Immature natural killer cell (primary cell): ENCODE results near the gene IGFBP1. TPM values are rescaled to one million over a fixed set of nuclear protein-coding genes. Genes with fewer than 3 reads are reported as not detected.

ENCODE experiments used
- DNase-seq, 3 donors: peaks; one replicate each; pipeline ENCODE4 v3.0.0; 2022; ENCODE audit warnings: mixed read lengths in 1 of 3
- H3K27ac Mint-ChIP-seq, 6 donors: one replicate each; pipeline ENCODE4 v1.8.0; 2020; ENCODE audit warnings: mixed read lengths in 6 of 6, mild to moderate bottlenecking in 5 of 6, inconsistent platforms in 4 of 6, moderate library complexity in 3 of 6
- H3K27me3 Mint-ChIP-seq, 3 donors: one replicate each; pipeline ENCODE4 v1.8.0; 2020 to 2021; ENCODE audit warnings: low read depth in 3 of 3, mild to moderate bottlenecking in 3 of 3, mixed read lengths in 3 of 3, moderate library complexity in 3 of 3, inconsistent platforms in 1 of 3
- H3K36me3 Mint-ChIP-seq, 3 donors: one replicate each; pipeline ENCODE4 v1.8.0; 2020; ENCODE audit warnings: mixed read lengths in 3 of 3, inconsistent platforms in 2 of 3, mild to moderate bottlenecking in 2 of 3
- H3K4me1 Mint-ChIP-seq, 2 donors: one replicate each; pipeline ENCODE4 v1.8.0; 2020; ENCODE audit warnings: inconsistent platforms in 2 of 2, mild to moderate bottlenecking in 2 of 2, mixed read lengths in 2 of 2, moderate library complexity in 1 of 2
- H3K4me3 Mint-ChIP-seq, 5 donors: one replicate each; pipeline ENCODE4 v1.8.0; 2020; ENCODE audit warnings: mild to moderate bottlenecking in 5 of 5, mixed read lengths in 5 of 5, inconsistent platforms in 3 of 5, moderate library complexity in 3 of 5
- H3K9me3 Mint-ChIP-seq, 6 donors: one replicate each; pipeline ENCODE4 v1.8.0; 2020; ENCODE audit warnings: mild to moderate bottlenecking in 6 of 6, mixed read lengths in 6 of 6, inconsistent platforms in 4 of 6, moderate library complexity in 3 of 6
- polyA plus RNA-seq, 3 donors: library from polyadenylated mRNA; unstranded; fragments of 300-500 nt; fragmentation: Illumina TruSeq; gene quantifications; one replicate each; pipeline ENCODE4 v1.2.3, GENCODE V29; 2021

IGFBP1 gene
- polyA plus RNA-seq, 3 donors from 2014 or later, result not detected

DNA sequence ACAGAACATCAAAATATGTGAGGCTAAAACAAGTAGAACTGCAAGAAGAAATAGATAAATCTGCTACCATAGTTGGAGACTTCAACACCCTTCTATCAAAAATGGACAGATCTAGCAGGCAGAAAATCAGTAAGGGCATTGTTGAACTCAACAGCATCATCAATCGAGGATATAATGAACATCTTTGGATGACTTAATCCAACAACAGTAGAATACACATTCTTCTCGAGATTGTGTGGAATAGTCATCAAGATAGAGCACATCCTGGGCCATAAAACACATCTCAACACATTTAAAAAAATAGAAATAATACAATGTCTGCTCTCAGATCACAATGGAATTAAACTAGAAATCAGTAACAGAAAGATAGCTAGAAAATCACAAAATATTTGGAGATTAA, 9.9 kb downstream of the IGFBP1 start:
- Mint-ChIP-seq H3K4me3 (no peak overlapping the region), H3K4me1 (no peaks in the 10 kb centered on the region), H3K27ac (no peak overlapping the region), H3K9me3 (peaks cover 0 to 5% (median 0%) of the 10 kb centered on the region in 6 donors), H3K27me3 (peaks cover 2 to 19% (median 4%) of the 10 kb centered on the region in 3 donors), H3K36me3 (no peaks in the 10 kb centered on the region)
- no peak for DNase-seq

DNA sequence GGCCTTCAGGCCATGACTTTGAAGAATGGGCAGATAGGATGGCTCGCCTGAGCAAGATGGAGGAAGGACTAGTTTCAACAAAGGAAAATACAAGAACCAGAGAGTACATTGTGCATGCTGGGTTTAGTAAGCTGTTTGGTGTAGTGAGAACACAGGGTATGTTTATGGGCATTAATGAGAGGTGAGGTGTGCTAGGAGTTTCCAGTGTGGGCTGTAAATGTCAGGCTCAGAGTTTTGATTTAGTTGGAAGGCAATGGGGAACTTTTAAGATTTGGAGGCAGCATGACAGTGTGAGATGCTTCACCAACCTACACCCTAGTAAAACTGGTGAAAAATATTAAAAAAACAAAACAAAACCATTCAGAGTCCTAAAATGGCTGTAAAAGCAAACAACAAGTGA, 13.3 kb downstream of the IGFBP1 start:
- H3K9me3 Mint-ChIP-seq, result peaks cover 0 to 5% (median 2%) of the 10 kb centered on the region in 6 donors
- peaks cover 0 to 6% (median 2%) of the 10 kb centered on the region in 3 donors for H3K27me3 Mint-ChIP-seq
- H3K27ac Mint-ChIP-seq, result no peak overlapping the region
- H3K4me3 Mint-ChIP-seq, result no peak overlapping the region
- no peak for DNase-seq
- no peaks in the 10 kb centered on the region for H3K4me1 Mint-ChIP-seq
- H3K36me3 Mint-ChIP-seq, result no peaks in the 10 kb centered on the region

GRCh38 chr7:45902820-45903219, 14.5 kb downstream of the IGFBP1 start:
- H3K4me3 Mint-ChIP-seq, result no peak overlapping the region
- no peaks in the 10 kb centered on the region for H3K36me3 Mint-ChIP-seq
- H3K27ac Mint-ChIP-seq, result peak overlapping the region in 1 of 6 donors; percentile 42
- DNase-seq, result no peak
- peaks cover 0 to 5% (median 2%) of the 10 kb centered on the region in 6 donors for H3K9me3 Mint-ChIP-seq
- H3K27me3 Mint-ChIP-seq, result peaks cover 0 to 6% (median 3%) of the 10 kb centered on the region in 3 donors
- H3K4me1 Mint-ChIP-seq, result no peaks in the 10 kb centered on the region

DNA sequence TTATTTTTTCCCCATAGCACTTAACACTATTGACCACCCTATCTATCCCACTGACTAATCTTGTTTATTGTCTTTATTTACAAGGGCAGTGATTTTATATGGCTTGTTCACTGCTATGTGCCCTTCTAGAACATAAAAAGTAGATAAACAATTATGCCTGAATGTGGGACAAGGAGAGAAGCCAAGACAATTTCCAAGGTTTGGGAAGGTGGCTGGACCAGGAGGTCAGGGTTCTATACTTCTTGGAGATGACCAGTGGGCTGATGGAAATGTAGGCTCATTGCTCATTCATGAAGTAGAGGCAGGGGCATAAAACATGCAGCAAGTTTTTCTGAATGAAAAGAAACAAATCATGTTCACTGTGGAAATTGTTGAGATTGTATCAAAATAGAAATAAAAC, 21.3 kb downstream of the IGFBP1 start:
- H3K27me3 Mint-ChIP-seq, result peaks cover 3% of the 10 kb centered on the region in 3 donors
- H3K27ac Mint-ChIP-seq, result no peak overlapping the region
- H3K4me1 Mint-ChIP-seq, result no peaks in the 10 kb centered on the region
- no peaks in the 10 kb centered on the region for H3K36me3 Mint-ChIP-seq
- no peak overlapping the region for H3K4me3 Mint-ChIP-seq
- no peaks in the 10 kb centered on the region for H3K9me3 Mint-ChIP-seq
- DNase-seq, result no peak

DNA sequence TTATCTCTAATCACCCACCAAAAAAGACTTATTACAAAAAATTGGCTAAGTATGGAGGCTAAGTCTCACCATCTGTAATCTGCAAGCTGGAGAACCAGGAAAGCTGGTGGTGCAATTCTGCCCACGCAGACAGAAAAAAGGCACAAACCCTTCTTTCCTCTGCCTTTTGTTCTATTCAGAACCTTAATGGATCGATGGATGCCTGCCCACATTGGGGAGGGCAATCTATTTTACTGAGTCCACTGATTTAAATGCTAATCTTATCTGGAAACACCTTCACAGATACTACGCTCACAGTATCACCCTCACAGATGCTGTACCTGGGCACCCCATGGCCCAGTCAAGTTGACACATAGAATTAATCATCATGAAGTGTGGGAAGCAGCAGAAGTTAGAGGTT, 22.6 kb downstream of the IGFBP1 start:
- Mint-ChIP-seq H3K27me3 (peaks cover 3 to 5% (median 3%) of the 10 kb centered on the region in 3 donors), H3K4me3 (no peak overlapping the region), H3K36me3 (peaks cover 0 to 2% (median 0%) of the 10 kb centered on the region in 3 donors), H3K27ac (no peak overlapping the region), H3K4me1 (no peaks in the 10 kb centered on the region), H3K9me3 (no peaks in the 10 kb centered on the region)
- no peak for DNase-seq

- no peak overlapping the region for H3K4me3 Mint-ChIP-seq
- H3K36me3 Mint-ChIP-seq, result peaks cover 0 to 3% (median 0%) of the 10 kb centered on the region in 3 donors
- peaks cover 3 to 5% (median 3%) of the 10 kb centered on the region in 3 donors for H3K27me3 Mint-ChIP-seq
- no peaks in the 10 kb centered on the region for H3K9me3 Mint-ChIP-seq
- no peaks in the 10 kb centered on the region for H3K4me1 Mint-ChIP-seq
- no peak for DNase-seq
- H3K27ac Mint-ChIP-seq, result no peak overlapping the region
These were observed 23.0 kb downstream of the IGFBP1 start for GRCh38 chr7:45911311-45911710.

DNA sequence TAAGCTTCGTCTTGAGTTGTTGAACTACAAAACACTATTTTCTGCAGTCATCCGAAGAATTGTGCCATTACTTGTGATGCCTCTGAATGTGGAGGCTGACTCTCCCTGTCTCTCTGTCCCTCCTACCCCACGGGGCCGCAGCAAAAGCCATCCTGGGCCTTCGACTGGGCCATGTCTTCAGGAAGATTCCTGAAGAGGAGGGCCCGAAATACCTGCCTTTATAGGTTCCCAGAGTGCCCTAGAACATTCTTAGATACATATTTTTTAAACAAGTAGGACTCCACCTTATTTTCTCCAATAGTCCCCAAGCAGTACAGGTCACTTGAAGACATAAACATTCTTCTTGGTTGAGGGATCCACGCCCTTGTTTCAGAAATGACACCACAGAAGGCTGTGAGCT, 24.7 kb downstream of the IGFBP1 start:
- no peak overlapping the region for H3K4me3 Mint-ChIP-seq

DNA sequence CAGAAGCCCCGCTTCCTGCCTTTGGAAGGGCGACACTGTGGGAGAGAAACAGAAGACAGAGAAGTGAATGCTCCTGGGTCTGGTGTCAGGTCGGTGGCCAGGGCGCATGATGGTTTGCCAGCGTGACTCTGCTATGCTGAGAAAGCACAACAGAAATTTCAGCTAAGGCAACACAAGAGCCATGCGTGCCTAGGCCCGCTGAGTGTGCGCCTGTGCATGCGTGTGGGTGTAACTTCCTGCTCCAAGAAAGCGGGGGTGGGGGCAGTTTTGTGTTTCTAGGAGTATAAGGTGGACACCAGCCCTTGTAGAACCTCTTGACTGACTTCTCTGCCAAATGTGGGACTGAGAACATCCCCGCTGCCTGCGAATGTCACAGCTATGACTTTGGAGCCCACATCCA, 26.6 kb downstream of the IGFBP1 start:
- Mint-ChIP-seq H3K36me3 (peaks cover 0 to 3% (median 0%) of the 10 kb centered on the region in 3 donors), H3K4me3 (no peak overlapping the region), H3K4me1 (peaks cover 0 to 6% of the 10 kb centered on the region in 2 donors), H3K9me3 (peaks cover 0 to 2% (median 0%) of the 10 kb centered on the region in 6 donors), H3K27ac (no peak overlapping the region), H3K27me3 (peaks cover 7 to 9% (median 8%) of the 10 kb centered on the region in 3 donors)
- no peak for DNase-seq

More for the DNA sequence above, 24.7 kb downstream of the IGFBP1 start:
- Mint-ChIP-seq H3K9me3 (no peaks in the 10 kb centered on the region), H3K27me3 (peaks cover 6% of the 10 kb centered on the region in 3 donors), H3K4me1 (no peaks in the 10 kb centered on the region), H3K27ac (no peak overlapping the region), H3K36me3 (peaks cover 0 to 3% (median 0%) of the 10 kb centered on the region in 3 donors)
- DNase-seq, result no peak

- peaks cover 0 to 3% (median 0%) of the 10 kb centered on the region in 3 donors for H3K36me3 Mint-ChIP-seq
- no peak overlapping the region for H3K4me3 Mint-ChIP-seq
- no peak for DNase-seq
- peaks cover 7 to 11% (median 9%) of the 10 kb centered on the region in 3 donors for H3K27me3 Mint-ChIP-seq
- H3K4me1 Mint-ChIP-seq, result peaks cover 0 to 11% of the 10 kb centered on the region in 2 donors
- H3K9me3 Mint-ChIP-seq, result peaks cover 0 to 2% (median 0%) of the 10 kb centered on the region in 6 donors
- H3K27ac Mint-ChIP-seq, result no peak overlapping the region
These were observed 27.3 kb downstream of the IGFBP1 start for GRCh38 chr7:45915606-45916005.

- peaks cover 1 to 15% of the 10 kb centered on the region in 2 donors for H3K4me1 Mint-ChIP-seq
- no peak overlapping the region for H3K4me3 Mint-ChIP-seq
These were observed 28.8 kb downstream of the IGFBP1 start for GRCh38 chr7:45917064-45917463.

GRCh38 chr7:45917658-45918057, 29.4 kb downstream of the IGFBP1 start:
- peaks cover 7 to 21% of the 10 kb centered on the region in 2 donors for H3K4me1 Mint-ChIP-seq
- peak; percentile 40 to 62 (median 48) for DNase-seq
- no peak overlapping the region for H3K4me3 Mint-ChIP-seq
- peaks cover 0 to 3% (median 0%) of the 10 kb centered on the region in 3 donors for H3K36me3 Mint-ChIP-seq
- H3K27ac Mint-ChIP-seq, result no peak overlapping the region
- H3K27me3 Mint-ChIP-seq, result peaks cover 5 to 10% (median 10%) of the 10 kb centered on the region in 3 donors
- H3K9me3 Mint-ChIP-seq, result peaks cover 0 to 2% (median 0%) of the 10 kb centered on the region in 6 donors

More at GRCh38 chr7:45917064-45917463, 28.8 kb downstream of the IGFBP1 start:
- Mint-ChIP-seq H3K27me3 (peaks cover 5 to 9% (median 9%) of the 10 kb centered on the region in 3 donors), H3K9me3 (peaks cover 0 to 2% (median 0%) of the 10 kb centered on the region in 6 donors), H3K36me3 (peaks cover 0 to 3% (median 0%) of the 10 kb centered on the region in 3 donors), H3K27ac (no peak overlapping the region)
- DNase-seq, result no peak

DNA sequence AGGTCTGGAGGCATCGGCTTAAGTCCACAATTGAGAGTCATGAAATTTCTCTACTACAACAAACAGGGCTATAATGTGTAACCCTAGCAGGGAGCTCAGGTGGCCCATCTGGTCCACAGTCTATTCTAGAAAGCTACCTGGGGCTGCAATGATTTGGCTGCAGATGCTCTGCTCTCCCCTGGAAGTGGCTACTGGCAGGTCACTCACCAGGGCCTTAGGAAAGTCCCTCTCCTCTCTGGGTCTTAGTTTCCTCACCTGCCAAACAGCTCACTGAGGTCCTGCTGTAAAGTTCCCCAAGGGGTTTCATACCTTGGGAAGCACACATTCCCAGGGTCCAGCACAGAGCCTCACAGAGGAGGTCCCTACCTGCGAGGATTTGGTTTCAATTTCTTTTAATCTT, 30.3 kb downstream of the IGFBP1 start:
- Mint-ChIP-seq H3K4me1 (peaks cover 15 to 29% of the 10 kb centered on the region in 2 donors), H3K9me3 (peaks cover 0 to 2% (median 0%) of the 10 kb centered on the region in 6 donors), H3K27me3 (peaks cover 5 to 14% (median 12%) of the 10 kb centered on the region in 3 donors)

GRCh38 chr7:45919231-45919784, 31.0 kb downstream of the IGFBP1 start:
- no peak overlapping the region for H3K27ac Mint-ChIP-seq
- H3K4me1 Mint-ChIP-seq, result peaks cover 15 to 29% of the 10 kb centered on the region in 2 donors
- peaks cover 5 to 16% (median 12%) of the 10 kb centered on the region in 3 donors for H3K27me3 Mint-ChIP-seq
- DNase-seq, result no peak
- peak overlapping the region in 3 of 5 donors; percentile 40 to 77 (median 76) for H3K4me3 Mint-ChIP-seq
- H3K9me3 Mint-ChIP-seq, result peaks cover 0 to 2% (median 0%) of the 10 kb centered on the region in 6 donors
- H3K36me3 Mint-ChIP-seq, result peaks cover 0 to 3% (median 0%) of the 10 kb centered on the region in 3 donors

More for the DNA sequence above, 30.3 kb downstream of the IGFBP1 start:
- Mint-ChIP-seq H3K4me3 (no peak overlapping the region), H3K36me3 (peaks cover 0 to 3% (median 0%) of the 10 kb centered on the region in 3 donors), H3K27ac (no peak overlapping the region)
- DNase-seq, result no peak

- Mint-ChIP-seq H3K4me1 (peaks cover 15 to 29% of the 10 kb centered on the region in 2 donors), H3K9me3 (peaks cover 0 to 2% (median 0%) of the 10 kb centered on the region in 6 donors), H3K4me3 (peak overlapping the region in 4 of 5 donors; percentile 38 to 77 (median 69)), H3K36me3 (peaks cover 0 to 3% (median 0%) of the 10 kb centered on the region in 3 donors), H3K27ac (peak overlapping the region in 2 of 6 donors; percentile 40 to 56), H3K27me3 (peaks cover 3 to 18% (median 12%) of the 10 kb centered on the region in 3 donors)
- no peak for DNase-seq
These were observed 31.7 kb downstream of the IGFBP1 start for GRCh38 chr7:45919993-45920459.
